ENCODE measurements around the gene ARRB1. TPM values are rescaled to one million over a fixed set of nuclear protein-coding genes. Genes with fewer than 3 reads are reported as not detected.

The ARRB1 gene
- total and polyA plus RNA-seq, 2 of the 13 experiments (the other 11 are each of a cell fraction or from before 2014, with no cell fraction given), result 22.5 to 35.7 TPM

- TF ChIP-seq TMF1 (CRISPR knock-in tag; IDR thresholded peaks at IDR 0.05; ENCODE audit: low read depth) (no peak), IRX3 (CRISPR knock-in tag; IDR thresholded peaks at IDR 0.05; ENCODE audit: borderline replicate concordance, low read depth) (no peak), TOPORS (CRISPR knock-in tag; IDR thresholded peaks at IDR 0.05) (0 out of 2 replicates have a peak, but pooled peaks have one; percentile 12), ZEB1 (IDR thresholded peaks at IDR 0.05; ENCODE audit: insufficient replicate concordance, low read depth) (no peak), ZNF451 (CRISPR knock-in tag; IDR thresholded peaks at IDR 0.05) (no peak), ZSCAN21 (CRISPR knock-in tag; IDR thresholded peaks at IDR 0.05; ENCODE audit: borderline replicate concordance) (no peak; the same call in 1 of the 2 replicates), SMAD1 (CRISPR knock-in tag; IDR thresholded peaks at IDR 0.05; ENCODE audit: borderline replicate concordance, low read depth) (no peak; the same call in 1 of the 2 replicates), RFX1 (IDR thresholded peaks at IDR 0.05) (no peak), REL (CRISPR knock-in tag; conservative IDR thresholded peaks at IDR 0.05) (no peak), ZKSCAN5 (CRISPR knock-in tag; IDR thresholded peaks at IDR 0.05) (no peak), ZNF816 (CRISPR knock-in tag; IDR thresholded peaks at IDR 0.05; ENCODE audit: borderline replicate concordance) (no peak), TEAD2 (CRISPR knock-in tag; IDR thresholded peaks at IDR 0.05) (no peak), ZFP62 (CRISPR knock-in tag; IDR thresholded peaks at IDR 0.05) (no peak), AFF4 (CRISPR knock-in tag; IDR thresholded peaks at IDR 0.05) (no peak), MTF2 (CRISPR knock-in tag; IDR thresholded peaks at IDR 0.05; ENCODE audit: borderline replicate concordance) (peak; percentile 47; the same call in 1 of the 2 replicates), AHDC1 (CRISPR knock-in tag; IDR thresholded peaks at IDR 0.05; ENCODE audit: borderline replicate concordance) (no peak)
Observed at GRCh38 chr11:75350743-75351540, 519 bp downstream of the ARRB1 start (continued).
